GM19372 (cell line): ENCODE data around the gene MAP4K3.
"Not testable (repeated sequence)": the region's sequence is repeated elsewhere in the genome, so short reads cannot be mapped to it uniquely, and the experiment has no call there.

Experiments
- ATAC-seq: cut with Tn5 transposase; IDR thresholded peaks from one replicate; pipeline ENCODE4 v1.9.1; 2021; ENCODE audit warnings: mild to moderate bottlenecking, low read depth, moderate library complexity; ENCODE audit not compliant: unreplicated experiment

The MAP4K3 gene

GRCh38 chr2:39411181-39411944 lies 25.7 kb downstream of the MAP4K3 start:
- ATAC-seq: no peak

- ATAC-seq: no peak
Measured at GRCh38 chr2:39409697-39410389, 27.2 kb downstream of the MAP4K3 start.

DNA sequence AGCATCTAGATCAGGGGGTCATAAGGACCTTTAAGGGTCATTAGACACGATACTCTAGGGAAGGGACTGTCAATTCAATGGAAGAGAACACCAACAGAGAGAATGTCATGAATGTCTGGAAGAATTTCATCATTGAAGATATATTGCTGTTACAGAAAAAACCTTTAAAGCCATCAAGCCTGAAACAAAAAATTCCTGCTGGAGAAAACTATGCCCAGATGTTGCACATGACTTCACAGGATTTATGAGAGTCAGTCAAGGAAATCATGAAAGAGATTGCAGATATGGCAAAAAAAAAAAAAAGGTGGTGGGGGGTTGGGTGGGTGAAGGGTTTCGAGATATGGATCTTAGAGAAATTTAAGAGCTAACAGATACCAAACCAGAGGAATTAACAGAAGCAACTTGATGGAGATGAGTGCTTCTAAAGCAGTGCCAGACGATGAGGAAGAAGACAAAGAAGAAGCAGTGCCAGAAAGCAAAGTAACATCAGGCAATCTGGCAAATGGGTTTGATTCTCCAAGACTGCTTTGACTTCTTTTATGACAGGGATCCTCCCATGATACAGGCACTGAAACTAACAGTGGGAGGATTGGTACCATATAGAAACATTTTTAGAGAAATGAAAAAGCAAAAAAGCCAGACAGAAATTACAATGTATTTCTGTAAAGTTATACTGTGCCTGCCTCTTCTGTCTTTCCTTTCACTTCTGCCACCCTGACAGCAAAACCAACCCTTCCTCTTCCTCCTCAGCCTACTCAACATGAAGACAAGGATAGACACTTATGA lies 28.5 kb downstream of the MAP4K3 start:
- ATAC-seq: no peak

DNA sequence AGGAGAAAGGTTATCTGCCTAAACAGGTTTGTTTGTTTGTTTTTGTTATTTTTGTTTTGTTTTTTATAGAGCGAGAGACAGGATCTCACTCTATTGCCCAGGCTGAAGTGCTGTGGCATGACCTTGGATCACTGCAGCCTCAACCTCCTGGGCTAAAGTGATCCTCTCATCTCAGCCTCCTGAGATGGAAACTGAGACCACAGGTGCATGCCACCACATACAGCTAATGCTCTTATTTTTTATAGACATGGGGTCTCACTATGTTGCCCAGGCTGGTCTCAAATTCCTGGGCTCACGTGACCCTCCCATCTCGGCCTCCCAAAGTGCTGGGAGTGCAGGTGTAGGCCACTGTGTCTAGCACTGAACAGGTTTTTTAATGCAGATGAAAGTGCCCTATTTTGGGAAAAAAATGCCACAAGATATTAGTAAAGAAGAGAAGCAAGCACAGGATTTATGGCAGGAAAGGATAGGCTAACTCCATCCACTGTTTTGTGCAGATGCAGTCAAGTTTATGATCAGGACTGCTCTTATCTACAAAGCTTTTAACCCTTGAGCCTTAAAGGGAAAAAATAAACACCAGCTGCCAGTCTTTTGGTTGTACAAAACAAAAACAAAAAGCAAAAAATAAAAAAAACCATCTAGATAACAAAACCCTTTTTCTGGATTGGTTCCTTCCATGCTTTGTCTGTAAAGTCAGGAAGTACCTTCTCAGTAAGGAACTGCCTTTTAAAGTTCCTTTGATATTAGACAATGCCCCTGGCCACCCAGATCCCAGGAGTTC lies 29.4 kb downstream of the MAP4K3 start:
- no peak for ATAC-seq

- no peak for ATAC-seq
Measured at GRCh38 chr2:39405364-39405763, 31.7 kb downstream of the MAP4K3 start.

GRCh38 chr2:39403311-39403710 lies 33.8 kb downstream of the MAP4K3 start:
- no peak for ATAC-seq

DNA sequence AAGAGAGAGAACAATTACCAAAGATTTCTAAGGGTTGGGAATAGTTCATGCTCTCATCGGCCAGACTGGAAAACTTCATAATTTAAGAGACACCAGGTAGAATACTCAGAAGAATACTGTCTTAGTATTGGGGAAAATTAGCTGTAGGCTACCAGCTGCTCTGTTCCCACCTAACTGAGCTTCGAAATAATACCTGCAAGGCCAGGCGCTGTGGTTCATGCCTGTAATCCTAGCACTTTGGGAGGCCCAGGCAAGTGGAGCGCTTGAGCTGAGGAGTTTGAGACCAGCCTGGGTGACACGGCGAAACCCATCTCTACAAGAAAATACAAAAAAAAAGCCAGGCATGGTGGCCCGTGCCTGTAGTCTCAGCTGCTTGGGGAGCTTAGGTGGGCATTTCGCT lies 35.8 kb downstream of the MAP4K3 start:
- no peak for ATAC-seq

DNA sequence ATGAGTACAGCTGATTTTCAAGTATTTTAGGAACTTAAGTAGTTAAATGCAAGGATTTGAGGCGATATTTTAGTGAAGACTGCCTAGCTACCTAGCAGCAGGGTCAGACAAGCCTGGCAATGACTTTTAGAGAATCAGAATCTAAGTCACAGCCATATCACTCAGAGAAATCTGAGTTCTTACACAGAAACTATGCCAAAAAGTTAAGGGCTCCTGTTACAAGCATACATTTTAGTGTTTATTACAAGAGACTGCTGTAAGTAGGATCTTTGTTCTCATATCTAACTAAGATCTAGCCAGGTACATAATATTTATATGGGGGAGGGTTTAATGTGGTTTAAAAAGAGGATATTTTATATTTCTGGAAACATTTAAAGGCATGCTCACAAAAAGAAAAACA lies 37.5 kb downstream of the MAP4K3 start:
- ATAC-seq: no peak

DNA sequence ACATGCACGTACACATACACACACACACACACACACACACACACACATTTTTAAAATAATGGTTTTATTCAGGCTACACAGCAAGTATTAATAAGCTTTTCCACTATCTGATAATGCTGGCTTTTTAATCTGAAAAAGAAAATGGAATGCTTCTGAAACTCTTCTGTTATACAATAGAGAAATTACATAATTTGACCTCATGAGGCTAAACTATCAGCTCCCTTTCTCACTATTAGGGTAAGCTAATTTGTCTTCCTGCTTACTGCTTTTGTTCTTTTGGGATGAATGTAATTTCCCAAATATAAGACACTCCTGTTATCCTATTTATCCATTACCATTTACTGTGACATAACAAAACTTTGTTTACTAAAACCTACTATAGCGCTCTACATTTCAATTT lies 41.8 kb downstream of the MAP4K3 start:
- ATAC-seq: no peak

DNA sequence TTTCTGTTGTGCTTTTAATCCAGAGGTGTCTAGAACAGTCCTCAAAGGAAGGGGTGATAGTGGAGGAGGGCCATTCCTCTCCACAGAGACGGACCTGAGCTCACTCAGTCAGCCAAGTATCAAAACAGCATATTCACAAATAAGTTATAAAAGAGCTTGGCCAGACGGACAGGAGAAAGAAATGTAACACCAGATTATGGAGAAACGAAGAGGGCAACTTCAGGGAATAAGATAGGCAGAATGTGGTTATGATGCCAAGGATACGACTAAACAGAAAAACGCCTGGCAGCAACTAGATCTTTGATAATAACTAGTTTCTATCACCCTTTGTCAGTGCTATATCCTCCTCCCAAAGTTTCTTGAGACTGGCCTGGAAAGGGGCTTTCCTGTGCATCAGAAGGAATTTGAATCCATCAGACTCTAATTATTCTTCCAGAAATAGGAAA lies 42.5 kb downstream of the MAP4K3 start:
- ATAC-seq: no peak

GRCh38 chr2:39392672-39393071 lies 44.4 kb downstream of the MAP4K3 start:
- no peak for ATAC-seq

- no peak for ATAC-seq
Measured at GRCh38 chr2:39390216-39390615, 46.9 kb downstream of the MAP4K3 start.

- no peak for ATAC-seq
Measured at GRCh38 chr2:39386064-39386463, 51.0 kb downstream of the MAP4K3 start.

- no peak for ATAC-seq
Measured at GRCh38 chr2:39385172-39385571, 51.9 kb downstream of the MAP4K3 start.

DNA sequence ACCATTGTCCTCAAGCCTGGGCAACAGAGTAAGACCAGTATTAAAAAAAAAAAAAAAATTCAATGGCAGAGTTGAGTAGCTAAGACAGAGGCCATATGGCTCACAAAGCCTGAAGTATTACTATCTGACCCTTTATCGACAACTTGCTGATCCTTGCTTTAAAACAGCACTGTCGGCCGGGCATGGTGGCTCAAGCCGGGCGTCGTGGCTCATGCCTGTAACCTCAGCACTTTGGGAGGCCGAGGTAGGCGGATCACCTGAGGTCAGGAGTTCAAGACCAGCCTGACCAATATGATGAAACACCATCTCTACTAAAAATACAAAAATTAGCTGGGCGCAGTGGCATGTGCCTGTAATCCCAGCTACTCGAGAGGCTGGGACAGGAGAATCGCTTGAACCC lies 53.0 kb downstream of the MAP4K3 start:
- not testable (repeated sequence) for ATAC-seq

GRCh38 chr2:39383146-39383545 lies 53.9 kb downstream of the MAP4K3 start:
- ATAC-seq: no peak

- ATAC-seq: no peak
Measured at GRCh38 chr2:39381653-39382052, 55.4 kb downstream of the MAP4K3 start.

- ATAC-seq: no peak
Measured at GRCh38 chr2:39380525-39381150, 56.4 kb downstream of the MAP4K3 start.

DNA sequence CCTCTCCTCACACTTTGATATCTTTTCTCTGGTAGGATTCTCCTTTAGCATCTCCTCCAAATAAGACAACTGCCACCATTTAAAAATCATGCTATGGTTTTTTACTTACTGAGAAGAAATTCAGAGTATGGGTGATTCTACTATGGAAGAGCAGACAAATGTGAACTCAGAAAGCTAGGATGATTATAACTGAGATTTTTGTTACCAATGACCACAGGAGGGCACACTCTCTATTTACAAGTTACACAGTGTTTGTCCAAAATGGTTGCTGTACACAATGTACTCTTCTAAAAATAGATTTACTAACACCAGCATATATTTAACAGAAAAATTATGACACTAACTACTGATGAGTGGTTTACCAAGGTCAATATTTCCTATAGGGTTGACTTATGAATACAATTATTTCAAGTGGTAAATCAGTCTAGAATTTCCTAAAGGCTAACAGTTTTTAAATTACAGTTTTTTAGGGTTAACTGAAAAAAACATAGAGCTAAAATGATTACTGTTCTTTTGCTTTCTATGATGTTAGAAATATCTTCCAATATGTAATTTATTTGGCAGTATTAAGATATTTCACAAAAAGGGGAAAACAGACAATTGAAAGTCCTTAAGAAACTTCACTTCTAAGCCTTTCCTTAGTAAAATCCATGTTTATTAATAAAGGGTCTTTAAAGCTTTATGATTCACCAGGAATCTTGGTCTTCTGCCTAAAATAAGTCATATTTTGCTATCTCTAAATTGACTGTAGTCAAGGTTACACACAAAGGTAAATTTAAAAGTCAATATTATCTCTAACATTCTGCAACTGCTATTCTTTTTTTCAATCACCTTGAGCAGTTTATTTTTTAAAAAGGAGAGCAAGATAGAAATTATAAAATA lies 57.2 kb downstream of the MAP4K3 start:
- ATAC-seq: peak; percentile 67
